GM23248 (cell line): ENCODE results near the gene RNF31.

Experiments used
- EZH2 ChIP-seq: fragments of 200-600 bp; sonication (generic); IDR thresholded peaks from 2 replicates; pipeline ENCODE4 v1.6.1; 2018; ENCODE audit warnings: antibody characterized with exemption, mild to moderate bottlenecking; ENCODE audit not compliant: insufficient read depth, poor library complexity, severe bottlenecking
- EZH2phosphoT487 ChIP-seq: fragments of 200-600 bp; sonication (generic); IDR thresholded peaks from 2 replicates; pipeline ENCODE4 v1.6.1; 2018; ENCODE audit warnings: antibody characterized with exemption, moderate library complexity, mild to moderate bottlenecking, low read depth; ENCODE audit not compliant: insufficient read depth

GRCh38 chr14:24117179-24117578 is 30.1 kb upstream of the RNF31 start:
- TF ChIP-seq EZH2 (no peak), EZH2phosphoT487 (no peak)
